ENCODE data around the gene CD4.

Gene CD4

GRCh38 chr12:6810758-6811157, 21.4 kb downstream of the CD4 start:
- no peak for DNase-seq (ENCODE audit: low read depth in 1 of 2, low spot score in 1 of 2)

GRCh38 chr12:6813363-6813762, 24.0 kb downstream of the CD4 start:
- no peak for DNase-seq (ENCODE audit: low read depth in 1 of 2, low spot score in 1 of 2)

DNA sequence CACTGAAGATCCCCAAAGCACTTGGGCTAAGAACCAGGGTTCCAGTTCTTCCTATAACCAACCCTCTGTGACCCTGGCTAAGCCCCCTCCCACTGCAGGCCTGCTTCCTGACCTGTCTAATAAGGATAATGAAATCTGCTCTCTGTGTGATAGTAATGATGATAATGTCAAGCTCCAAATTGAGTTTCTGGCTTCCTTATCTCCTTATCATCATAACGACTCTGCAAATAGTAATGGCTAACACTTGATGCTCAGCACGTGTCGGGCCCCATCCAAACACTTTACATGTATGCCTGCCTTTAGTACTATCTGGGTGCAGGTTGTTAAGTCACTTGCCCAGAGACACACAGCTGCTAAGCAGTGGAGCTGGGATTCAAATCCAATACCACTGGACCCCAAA, 27.3 kb downstream of the CD4 start:
- no peak for DNase-seq (ENCODE audit: low read depth in 1 of 2, low spot score in 1 of 2)

DNA sequence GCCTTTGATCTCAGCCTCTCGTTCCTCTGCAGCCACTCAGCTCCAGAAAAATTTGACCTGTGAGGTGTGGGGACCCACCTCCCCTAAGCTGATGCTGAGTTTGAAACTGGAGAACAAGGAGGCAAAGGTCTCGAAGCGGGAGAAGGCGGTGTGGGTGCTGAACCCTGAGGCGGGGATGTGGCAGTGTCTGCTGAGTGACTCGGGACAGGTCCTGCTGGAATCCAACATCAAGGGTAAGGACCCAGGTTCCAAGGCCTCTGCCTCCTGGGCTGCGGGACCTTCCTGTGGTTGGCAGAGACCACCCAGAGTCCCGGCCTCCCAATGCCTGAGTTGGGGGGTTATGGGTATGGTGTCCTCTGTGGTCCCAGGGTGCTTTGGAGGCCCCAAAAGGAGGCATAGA, 27.8 kb downstream of the CD4 start:
- DNase-seq (ENCODE audit: low read depth in 1 of 2, low spot score in 1 of 2): no peak

DNA sequence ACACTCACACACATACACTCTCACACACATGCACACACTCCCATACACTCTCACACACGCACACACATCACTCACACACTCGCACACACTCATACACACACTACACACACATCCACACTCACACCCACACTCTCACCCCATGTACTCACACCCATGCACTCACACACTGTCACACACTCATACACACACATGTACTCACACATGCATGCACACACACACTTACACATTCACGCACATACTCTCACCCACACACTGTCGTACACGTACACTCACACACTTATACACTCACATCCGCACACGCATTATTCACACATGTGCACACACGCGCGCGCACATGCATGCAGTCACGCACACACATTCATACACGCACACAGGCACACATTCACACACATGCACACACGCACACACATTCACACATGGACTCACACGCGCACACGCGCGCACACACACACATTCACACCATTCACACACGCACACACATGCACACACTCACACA, 28.4 kb downstream of the CD4 start:
- no peak for DNase-seq (ENCODE audit: low read depth in 1 of 2, low spot score in 1 of 2)

- no peak for DNase-seq (ENCODE audit: low read depth in 1 of 2, low spot score in 1 of 2)
Observed at GRCh38 chr12:6818222-6818621, 28.9 kb downstream of the CD4 start.

- no peak for DNase-seq (ENCODE audit: low read depth in 1 of 2, low spot score in 1 of 2)
Observed at GRCh38 chr12:6818645-6819044, 29.3 kb downstream of the CD4 start.

- no peak for DNase-seq (ENCODE audit: low read depth in 1 of 2, low spot score in 1 of 2)
Observed at GRCh38 chr12:6819106-6820030, 30.0 kb downstream of the CD4 start.

GRCh38 chr12:6820166-6820565, 30.8 kb downstream of the CD4 start:
- DNase-seq (ENCODE audit: low read depth in 1 of 2, low spot score in 1 of 2): no peak

DNA sequence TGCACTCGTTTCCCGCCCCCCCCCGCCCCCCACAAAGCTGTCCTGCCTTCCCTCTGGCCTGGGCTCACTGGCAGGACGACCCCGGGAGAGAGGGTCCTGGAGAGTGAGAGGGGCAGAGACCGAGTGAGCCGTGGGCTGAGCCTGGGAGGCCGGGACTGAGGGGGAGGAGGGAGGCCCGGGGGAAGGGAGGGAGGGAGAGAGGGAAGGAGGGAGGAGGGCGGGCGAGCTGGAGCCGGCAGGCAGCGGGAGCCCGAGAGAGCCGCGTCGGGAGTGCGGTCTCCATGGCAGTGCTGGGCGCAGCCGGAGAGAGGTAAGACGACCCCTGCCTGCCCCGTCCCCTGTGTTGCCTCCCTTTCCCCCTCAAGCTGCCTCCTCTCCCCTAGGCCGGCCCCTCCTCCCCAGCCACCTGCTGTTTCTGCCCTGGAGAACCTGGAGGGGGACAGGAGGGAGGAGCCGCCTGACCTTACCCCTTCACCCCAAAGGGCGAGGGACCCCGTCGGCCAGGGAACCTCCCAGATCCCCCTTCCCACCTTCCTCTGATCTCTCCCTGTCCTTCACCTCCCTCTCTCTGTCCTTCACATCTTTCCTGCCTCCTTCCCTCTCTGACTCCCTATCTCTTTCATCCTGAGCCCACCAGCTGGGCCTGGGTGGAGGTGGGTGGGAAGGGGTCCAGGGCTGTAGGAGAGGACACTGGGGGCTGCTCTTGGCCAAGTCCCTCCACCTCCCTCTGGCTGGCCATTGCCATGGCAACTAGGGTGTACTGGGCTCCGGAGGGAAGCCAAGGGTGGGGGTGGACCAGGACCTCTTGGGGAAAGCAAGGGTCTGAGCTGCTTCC, 32.5 kb downstream of the CD4 start, which contains the start of gene GPR162:
GPR162 (plus strand) TSS at position 231 of the 835 bp plus-strand sequence. CDS start 2,078 bp downstream, outside the sequence.
- DNase-seq (ENCODE audit: low read depth in 1 of 2, low spot score in 1 of 2): no peak

GRCh38 chr12:6822426-6823135, 33.3 kb downstream of the CD4 start:
- no peak for DNase-seq (ENCODE audit: low read depth in 1 of 2, low spot score in 1 of 2)

DNA sequence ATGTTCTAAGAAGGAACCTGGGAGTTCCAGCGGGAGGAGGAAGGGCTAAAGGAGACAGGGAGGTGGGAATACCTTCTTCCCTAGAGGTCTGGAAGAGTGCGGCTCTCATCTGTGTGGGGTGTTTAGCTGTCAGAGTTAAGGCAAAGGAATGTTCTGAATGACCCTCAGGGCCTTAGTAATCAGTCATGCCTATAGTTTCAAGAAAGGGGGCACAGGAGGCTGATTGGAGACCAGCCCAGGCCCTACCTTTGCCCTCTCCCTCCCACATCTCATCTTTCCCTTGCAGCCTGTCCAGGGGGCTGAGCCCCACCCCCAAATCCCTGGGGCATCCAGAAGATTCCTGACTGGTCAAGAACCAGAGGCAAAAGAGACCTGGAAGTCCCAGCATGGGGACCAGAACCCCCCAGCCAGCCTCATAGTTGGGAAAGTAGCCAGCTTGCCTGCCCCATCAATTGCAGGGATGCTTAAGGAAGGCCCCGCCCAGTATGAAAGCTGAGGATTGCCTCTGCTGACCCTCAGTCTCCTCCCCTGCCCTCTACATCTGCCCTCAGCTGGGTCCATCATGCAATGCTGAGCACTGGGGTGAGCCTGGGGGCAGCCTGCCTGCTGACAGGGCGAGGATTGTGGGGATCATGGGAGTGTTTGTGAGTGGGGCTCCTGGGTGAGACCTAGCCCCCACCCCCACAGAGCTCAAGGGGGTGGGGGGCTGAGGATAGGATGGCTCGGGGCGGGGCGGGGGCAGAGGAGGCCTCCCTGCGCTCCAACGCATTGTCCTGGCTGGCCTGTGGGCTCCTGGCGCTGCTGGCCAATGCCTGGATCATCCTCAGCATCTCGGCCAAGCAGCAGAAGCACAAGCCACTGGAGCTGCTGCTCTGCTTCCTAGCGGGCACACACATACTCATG, 34.1 kb downstream of the CD4 start:
- no peak for DNase-seq (ENCODE audit: low read depth in 1 of 2, low spot score in 1 of 2)

DNA sequence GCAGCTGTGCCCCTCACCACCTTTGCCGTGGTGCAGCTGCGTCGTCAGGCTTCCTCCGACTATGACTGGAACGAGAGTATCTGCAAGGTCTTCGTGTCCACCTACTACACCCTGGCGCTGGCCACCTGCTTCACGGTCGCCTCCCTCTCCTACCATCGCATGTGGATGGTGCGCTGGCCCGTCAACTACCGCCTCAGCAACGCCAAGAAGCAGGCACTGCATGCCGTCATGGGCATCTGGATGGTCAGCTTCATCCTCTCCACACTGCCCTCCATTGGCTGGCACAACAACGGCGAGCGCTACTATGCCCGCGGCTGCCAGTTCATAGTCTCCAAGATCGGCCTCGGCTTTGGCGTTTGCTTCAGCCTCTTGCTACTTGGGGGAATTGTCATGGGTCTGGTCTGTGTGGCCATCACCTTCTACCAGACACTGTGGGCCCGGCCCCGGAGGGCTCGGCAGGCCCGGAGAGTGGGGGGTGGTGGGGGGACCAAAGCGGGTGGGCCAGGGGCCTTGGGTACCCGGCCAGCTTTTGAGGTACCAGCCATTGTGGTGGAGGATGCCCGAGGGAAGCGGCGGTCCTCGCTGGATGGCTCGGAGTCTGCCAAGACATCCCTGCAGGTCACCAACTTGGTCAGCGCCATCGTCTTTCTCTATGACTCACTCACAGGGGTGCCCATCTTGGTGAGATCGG, 34.9 kb downstream of the CD4 start:
- no peak for DNase-seq (ENCODE audit: low read depth in 1 of 2, low spot score in 1 of 2)

DNA sequence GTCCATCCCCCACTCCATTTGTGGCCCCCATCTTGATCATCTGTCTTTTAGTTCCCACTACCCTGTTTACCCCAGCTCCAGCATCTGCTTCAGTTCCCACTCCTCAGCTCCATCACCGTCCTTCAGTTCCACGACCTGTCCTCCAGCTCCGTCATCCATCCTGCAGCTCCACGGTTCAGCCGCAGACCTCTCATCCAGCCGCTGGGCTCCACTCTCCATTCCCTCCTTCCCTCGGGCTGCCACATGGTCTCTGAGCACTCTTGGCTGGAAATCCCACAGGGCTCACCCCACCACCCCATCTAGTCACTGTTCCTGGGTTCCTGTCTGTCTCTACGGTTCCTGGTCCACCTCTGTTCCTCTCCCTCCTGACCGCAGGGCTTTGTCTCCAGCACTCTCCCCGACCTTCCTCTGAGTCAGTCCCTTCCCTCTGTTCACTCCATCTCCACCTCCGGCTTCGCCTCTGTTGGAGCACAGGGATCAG, 35.6 kb downstream of the CD4 start:
- DNase-seq (ENCODE audit: low read depth in 1 of 2, low spot score in 1 of 2): no peak

- DNase-seq (ENCODE audit: low read depth in 1 of 2, low spot score in 1 of 2): peak; percentile 70 to 74
Observed at GRCh38 chr12:6825398-6826124, 36.2 kb downstream of the CD4 start.

DNA sequence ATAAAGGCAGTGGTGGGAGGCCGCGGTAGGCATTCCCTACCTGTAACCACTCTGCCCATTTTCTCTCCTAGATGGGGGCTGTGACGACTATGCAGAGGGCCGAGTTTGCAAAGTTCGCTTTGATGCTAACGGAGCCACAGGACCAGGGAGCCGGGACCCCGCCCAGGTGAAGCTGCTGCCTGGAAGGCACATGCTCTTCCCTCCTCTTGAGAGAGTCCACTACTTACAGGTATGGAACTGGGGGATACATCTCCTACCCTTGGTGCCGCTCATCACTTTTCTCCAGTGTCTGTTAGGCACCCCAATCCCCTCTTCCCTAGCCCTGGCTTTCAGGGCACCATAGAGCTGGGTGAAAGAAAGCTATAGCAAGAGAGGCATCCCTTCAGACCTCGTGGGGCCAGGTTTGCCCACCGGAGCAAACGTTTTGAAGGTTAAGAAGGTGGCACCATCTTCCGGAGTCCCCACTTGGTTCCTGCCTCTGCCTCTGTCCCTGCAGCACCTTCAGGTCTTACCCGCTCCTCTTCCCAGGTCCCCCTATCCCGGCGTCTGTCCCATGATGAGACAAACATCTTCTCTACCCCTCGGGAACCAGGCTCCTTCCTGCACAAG, 36.9 kb downstream of the CD4 start:
- DNase-seq (ENCODE audit: low read depth in 1 of 2, low spot score in 1 of 2): no peak

DNA sequence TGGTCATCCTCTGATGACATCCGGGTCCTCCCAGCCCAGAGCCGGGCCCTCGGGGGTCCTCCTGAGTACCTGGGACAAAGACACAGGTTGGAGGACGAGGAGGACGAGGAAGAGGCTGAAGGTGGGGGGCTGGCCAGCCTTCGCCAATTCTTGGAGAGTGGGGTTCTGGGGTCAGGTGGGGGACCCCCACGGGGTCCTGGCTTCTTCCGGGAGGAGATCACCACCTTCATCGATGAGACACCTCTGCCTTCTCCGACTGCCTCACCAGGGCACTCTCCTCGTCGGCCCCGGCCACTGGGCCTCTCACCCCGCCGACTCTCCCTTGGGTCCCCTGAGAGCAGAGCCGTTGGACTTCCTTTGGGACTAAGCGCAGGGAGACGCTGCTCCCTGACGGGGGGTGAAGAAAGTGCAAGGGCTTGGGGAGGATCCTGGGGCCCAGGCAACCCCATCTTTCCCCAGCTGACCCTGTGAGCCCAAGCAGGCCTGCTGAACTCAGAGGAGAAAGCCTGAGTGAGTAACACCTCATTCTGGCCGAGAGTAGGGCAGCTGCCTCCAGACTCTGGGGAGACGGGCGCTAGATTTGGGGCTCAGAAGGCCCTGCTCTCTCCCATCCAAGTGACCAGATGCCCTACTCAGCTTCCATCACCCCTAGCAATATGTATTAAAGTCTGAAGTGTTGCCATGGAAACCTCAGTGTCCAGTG, 37.6 kb downstream of the CD4 start:
- no peak for DNase-seq (ENCODE audit: low read depth in 1 of 2, low spot score in 1 of 2)

DNA sequence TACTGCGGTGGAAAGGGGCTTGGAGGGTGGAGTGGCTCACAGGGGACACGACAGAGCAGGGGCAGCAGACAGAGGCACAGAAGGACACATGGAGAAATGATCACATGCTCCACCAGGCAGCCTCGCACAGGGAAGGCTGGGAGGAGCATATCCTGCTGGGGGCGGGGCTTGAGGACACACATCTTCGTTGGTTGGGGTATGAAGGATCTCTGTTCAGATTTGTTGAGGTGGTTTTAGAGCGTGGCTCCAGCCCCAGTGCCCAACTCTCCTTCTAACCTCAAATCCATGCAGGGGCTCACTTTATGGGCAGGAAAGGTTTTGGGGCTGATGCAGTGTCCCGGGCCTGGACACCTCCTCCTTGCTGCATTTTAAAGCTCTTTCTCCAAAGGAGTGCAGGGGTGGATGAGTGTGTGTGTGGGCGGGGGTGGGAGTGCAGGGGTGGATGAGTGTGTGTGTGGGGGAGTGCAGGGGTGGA, 38.1 kb downstream of the CD4 start:
- peak in 1 of 2 donors; percentile 30 for DNase-seq (ENCODE audit: low read depth in 1 of 2, low spot score in 1 of 2)
